PC-9 (cell line): Measurements from ENCODE around the gene MALAT1.

ENCODE experiments used
- EZH2 ChIP-seq: fragments of 200-600 bp; sonication (generic); IDR thresholded peaks from 2 replicates; pipeline ENCODE4 v1.8.0; 2017; ENCODE audit warnings: antibody characterized with exemption, low read depth
- TF ChIP-seq, protein P1 (sequence below): fragments of 200-600 bp; sonication (generic); conservative IDR thresholded peaks from 2 replicates; pipeline ENCODE4 v1.6.1; 2017; ENCODE audit warnings: mixed run types, antibody characterized with exemption, mild to moderate bottlenecking, moderate library complexity

DNA sequence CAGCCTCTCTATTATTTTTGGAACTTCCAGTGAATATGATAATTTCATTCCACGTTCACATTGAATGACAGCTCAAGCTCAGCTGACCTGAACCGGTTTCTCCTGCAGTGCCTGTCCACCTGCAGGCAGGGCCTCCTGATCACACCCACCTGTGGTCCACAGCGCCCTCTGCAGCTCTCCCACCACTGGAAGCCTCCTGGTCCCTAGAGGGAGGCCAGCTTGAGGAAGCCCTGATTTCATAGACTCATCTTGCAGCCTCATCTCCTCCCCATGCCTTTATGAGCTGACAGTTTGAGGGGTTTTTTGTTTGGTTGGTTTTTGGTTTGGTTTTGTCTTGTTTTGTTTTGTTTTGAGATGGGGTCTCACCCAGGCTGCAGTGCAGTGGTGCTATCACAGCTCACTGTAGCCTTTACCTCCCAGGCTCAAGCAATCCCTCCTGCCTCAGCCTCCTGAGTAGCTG lies 29.9 kb upstream of the MALAT1 start:
- TF ChIP-seq, protein P1, sequence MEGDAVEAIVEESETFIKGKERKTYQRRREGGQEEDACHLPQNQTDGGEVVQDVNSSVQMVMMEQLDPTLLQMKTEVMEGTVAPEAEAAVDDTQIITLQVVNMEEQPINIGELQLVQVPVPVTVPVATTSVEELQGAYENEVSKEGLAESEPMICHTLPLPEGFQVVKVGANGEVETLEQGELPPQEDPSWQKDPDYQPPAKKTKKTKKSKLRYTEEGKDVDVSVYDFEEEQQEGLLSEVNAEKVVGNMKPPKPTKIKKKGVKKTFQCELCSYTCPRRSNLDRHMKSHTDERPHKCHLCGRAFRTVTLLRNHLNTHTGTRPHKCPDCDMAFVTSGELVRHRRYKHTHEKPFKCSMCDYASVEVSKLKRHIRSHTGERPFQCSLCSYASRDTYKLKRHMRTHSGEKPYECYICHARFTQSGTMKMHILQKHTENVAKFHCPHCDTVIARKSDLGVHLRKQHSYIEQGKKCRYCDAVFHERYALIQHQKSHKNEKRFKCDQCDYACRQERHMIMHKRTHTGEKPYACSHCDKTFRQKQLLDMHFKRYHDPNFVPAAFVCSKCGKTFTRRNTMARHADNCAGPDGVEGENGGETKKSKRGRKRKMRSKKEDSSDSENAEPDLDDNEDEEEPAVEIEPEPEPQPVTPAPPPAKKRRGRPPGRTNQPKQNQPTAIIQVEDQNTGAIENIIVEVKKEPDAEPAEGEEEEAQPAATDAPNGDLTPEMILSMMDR = peak; percentile 91
- no peak for TF ChIP-seq EZH2
